HG03135 (cell line): Measurements from ENCODE around the gene PICALM.
"Not testable (repeated sequence)": the region's sequence is repeated elsewhere in the genome, so short reads cannot be mapped to it uniquely, and the experiment has no call there.

Experiments
- ATAC-seq: cut with Tn5 transposase; IDR thresholded peaks from one replicate; pipeline ENCODE4 v1.9.1; 2021; ENCODE audit warnings: mild to moderate bottlenecking, moderate library complexity; ENCODE audit not compliant: unreplicated experiment

PICALM gene

GRCh38 chr11:85947431-85948272, 121.2 kb downstream of the PICALM start:
- no peak for ATAC-seq

GRCh38 chr11:85946221-85946620, 122.7 kb downstream of the PICALM start:
- no peak for ATAC-seq

- ATAC-seq: no peak
These were observed 123.1 kb downstream of the PICALM start for GRCh38 chr11:85945788-85946187.

DNA sequence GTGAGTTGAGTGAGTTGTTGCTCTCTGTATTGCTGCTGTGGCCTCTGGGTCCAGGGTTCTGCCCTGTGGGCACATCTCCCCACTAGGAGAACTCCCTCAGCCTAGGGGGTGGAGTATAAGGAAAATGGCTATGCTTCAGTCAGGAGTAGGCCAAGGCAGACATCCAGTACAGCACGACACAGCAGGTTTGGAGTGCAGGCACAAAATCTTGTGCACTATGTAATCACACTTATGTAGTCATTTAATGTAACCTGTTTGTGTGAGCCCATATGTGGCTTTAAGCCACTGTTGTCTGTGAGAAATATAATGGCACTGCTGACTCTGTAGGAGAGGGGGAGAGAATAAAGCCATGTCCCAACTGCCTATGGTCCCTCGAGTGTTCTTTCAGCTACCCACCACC, 123.6 kb downstream of the PICALM start:
- ATAC-seq: no peak

GRCh38 chr11:85941380-85941973, 127.4 kb downstream of the PICALM start:
- ATAC-seq: no peak

DNA sequence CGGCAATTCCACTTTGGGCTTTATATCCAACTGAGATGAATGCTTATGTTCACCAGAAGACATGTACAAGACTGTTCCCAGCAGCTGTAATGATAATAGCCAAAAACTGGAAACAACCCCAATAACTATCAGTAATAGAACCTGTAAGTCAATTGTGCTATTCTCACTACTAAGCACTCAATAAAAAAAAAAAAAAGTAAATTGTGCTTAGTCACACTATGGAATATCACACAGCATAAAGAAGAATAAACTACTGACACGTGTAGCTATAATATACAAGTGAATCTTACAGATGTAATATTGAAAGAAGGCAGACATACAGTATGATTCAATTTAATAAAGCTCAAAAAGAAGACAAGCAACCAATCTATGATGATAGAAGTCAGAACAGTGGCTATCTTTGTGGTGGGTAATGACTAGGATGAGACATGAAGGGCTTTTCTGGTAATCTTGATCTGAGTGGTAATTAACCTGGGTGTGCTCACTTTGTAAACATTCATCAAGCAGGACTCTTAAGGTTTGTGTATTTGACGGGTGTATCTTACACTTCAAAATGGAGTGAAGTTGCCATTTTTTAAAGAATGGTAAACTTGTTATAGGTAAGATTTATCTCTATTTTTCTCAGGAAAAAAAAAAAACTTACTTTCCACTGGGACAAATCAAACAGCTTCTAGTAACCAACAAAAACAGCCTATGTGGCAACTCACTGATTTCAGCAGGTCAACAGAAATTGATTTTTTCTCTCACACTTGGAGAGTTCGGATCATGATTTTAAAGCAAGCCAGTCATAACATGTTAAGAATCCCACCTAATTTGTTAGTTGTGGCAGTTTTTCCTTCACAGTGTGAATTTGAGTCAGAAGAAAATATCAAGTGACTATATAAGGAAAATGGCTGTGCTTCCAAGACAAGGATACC, 129.5 kb downstream of the PICALM start:
- no peak for ATAC-seq

GRCh38 chr11:85937835-85938234, 131.0 kb downstream of the PICALM start:
- no peak for ATAC-seq

GRCh38 chr11:85935751-85936150, 133.1 kb downstream of the PICALM start:
- no peak for ATAC-seq

GRCh38 chr11:85934596-85935169, 134.2 kb downstream of the PICALM start:
- ATAC-seq: no peak

DNA sequence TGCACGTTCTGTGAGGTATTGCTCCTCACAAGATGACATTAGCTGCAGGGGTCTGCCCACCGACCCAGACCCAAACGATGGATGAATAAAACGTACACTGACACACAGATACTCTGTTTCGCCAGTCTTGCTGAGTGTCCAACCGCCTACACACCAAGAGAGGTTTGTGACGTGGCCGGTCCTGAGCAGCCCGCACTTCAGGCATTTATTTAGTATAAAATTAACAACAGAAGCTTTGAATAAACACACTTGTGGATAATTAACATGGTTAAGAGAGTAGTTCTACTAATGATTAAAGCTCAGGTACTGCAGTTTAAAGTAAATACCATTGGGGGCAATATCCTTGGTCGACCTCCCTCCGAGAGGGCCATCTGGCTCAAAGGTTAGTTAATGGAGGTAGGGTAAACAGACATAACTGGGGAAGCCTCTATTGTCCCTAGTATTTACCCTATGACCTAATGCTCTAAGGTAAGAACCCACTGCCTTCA, 138.0 kb downstream of the PICALM start:
- no peak for ATAC-seq

GRCh38 chr11:85926653-85927214, 142.2 kb downstream of the PICALM start:
- ATAC-seq: not testable (repeated sequence)

DNA sequence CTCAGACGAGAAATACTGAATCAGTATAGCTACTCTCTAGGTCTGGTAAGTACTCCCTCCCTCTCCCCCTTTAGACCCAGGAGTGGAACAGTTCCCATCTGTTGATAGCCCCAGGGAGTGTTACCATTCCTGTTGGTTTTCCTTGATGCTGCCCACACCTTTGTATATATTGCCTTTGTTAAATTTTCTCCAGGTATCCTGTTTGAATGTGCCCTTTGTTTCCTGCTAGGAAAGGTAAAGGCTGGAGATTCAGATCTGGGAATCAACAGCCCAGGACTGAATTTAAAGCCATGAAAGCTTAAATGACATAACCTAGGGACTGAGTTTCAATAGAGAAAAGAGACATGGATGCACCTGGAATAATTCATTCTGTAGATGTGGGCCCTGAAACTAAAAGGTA, 145.4 kb downstream of the PICALM start:
- no peak for ATAC-seq

- ATAC-seq: no peak
These were observed 146.5 kb downstream of the PICALM start for GRCh38 chr11:85922367-85922766.

DNA sequence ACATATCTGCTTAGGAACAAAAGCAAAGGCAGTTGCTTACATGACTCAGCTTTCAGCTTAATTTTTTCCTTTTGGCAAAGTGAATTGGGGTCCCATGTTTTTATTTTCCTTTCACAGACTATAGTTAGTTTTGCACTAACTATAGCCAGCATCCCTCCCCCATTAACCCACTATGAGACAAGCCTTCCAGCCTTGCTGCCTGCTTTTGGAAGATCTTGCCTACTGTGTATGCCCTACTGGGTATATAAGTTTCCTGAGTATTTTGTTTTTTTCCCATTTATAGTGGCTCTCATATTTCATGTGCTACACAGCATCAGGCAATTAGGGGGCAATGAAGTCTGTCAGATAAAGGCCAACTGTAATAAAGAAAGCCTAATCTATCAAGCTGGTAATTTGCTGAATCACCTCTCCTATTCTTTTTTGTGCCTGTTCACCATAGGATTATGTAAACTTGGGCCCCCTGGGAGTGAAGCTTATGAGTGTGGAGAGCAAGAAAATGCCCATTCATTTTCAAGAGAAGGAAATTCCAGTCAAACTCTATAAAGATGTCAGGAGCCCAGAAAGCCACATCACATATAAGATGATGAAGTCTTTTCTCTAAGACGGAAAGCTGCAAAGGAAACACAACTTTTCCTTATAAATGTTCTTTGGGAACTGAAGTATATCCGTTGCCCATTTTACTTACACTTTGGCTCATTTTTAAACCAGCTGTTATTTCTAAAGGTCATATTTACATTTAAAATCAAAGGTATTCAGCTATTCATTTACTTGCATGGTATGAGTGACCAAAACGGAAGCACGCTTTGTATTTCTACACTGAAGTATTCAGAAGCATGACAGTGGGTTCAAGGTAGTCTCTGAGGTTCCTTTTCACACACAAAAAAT, 149.7 kb downstream of the PICALM start:
- ATAC-seq: no peak

DNA sequence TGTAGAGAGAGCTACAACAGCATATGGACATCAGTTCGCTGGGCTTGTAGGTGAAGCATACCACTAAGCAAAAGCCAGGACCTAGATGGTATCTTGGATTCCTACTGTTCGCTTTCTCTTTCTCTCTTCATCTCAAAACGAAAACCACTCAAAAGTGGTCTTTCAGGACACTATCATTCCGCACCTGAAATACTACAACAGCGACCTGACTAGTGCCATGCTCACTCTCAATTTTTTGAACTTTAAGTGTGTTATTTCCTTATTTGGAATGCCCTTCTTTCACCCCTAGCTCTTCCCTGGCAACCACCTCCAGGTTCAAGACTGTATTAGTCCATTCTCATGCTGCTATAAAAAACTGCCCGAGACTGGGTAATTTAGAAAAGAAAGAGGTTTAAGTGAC, 154.5 kb downstream of the PICALM start:
- ATAC-seq: no peak

GRCh38 chr11:85913513-85913912, 155.4 kb downstream of the PICALM start:
- no peak for ATAC-seq

DNA sequence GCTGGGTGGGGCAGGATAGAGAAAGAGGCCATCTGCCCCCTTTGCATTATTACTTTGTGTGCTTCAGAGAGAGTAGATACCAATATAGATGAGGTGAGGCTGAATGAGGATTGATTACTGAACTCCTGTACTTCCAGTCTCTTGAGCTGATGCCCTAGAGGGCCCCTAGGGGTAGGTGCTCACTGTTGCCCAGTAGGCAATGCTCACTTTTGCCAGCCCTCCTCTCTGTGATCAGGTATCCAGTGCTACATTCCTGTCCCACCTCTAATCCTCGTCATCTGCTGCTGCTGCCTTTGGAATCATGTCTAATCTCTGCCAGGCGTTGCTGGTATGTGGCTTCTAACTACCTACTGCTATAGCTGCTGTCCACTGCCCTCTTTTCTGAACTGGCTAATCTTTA, 156.5 kb downstream of the PICALM start:
- no peak for ATAC-seq
